Measurements from ENCODE around the gene CCDC192. TPM values are rescaled to one million over a fixed set of nuclear protein-coding genes. Genes with fewer than 3 reads are reported as not detected.
"Not testable (repeated sequence)": the region's sequence is repeated elsewhere in the genome, so short reads cannot be mapped to it uniquely, and the experiment has no call there.

The CCDC192 gene
- total RNA-seq, 1 donor: not detected

- no peak overlapping the region for H3K4me3 ChIP-seq (ENCODE audit: low read length)
- H3K4me1 ChIP-seq (ENCODE audit: insufficient read depth, low read length): peaks cover 10% of the 10 kb centered on the region
- H3K27me3 ChIP-seq (ENCODE audit: insufficient read depth, low read length): no peaks in the 10 kb centered on the region
- no peaks in the 10 kb centered on the region for H3K9me3 ChIP-seq (ENCODE audit: low read depth, low read length)
Measured at GRCh38 chr5:127725673-127726072, 22.5 kb downstream of the CCDC192 start.

- Histone ChIP-seq H3K9me3 (ENCODE audit: low read depth, low read length) (no peaks in the 10 kb centered on the region), H3K4me3 (ENCODE audit: low read length) (no peak overlapping the region), H3K4me1 (ENCODE audit: insufficient read depth, low read length) (no peaks in the 10 kb centered on the region), H3K27me3 (ENCODE audit: insufficient read depth, low read length) (no peaks in the 10 kb centered on the region)
Measured at GRCh38 chr5:127732963-127733362, 29.8 kb downstream of the CCDC192 start.

GRCh38 chr5:127739348-127739747 lies 36.2 kb downstream of the CCDC192 start:
- not testable (repeated sequence) for H3K27me3 ChIP-seq (ENCODE audit: insufficient read depth, low read length); H3K9me3 ChIP-seq (ENCODE audit: low read depth, low read length); H3K4me1 ChIP-seq (ENCODE audit: insufficient read depth, low read length); H3K4me3 ChIP-seq (ENCODE audit: low read length)

- Histone ChIP-seq H3K9me3 (ENCODE audit: low read depth, low read length) (no peaks in the 10 kb centered on the region), H3K27me3 (ENCODE audit: insufficient read depth, low read length) (no peaks in the 10 kb centered on the region), H3K4me1 (ENCODE audit: insufficient read depth, low read length) (no peaks in the 10 kb centered on the region), H3K4me3 (ENCODE audit: low read length) (no peak overlapping the region)
Measured at GRCh38 chr5:127739807-127740384, 36.7 kb downstream of the CCDC192 start.

- Histone ChIP-seq H3K4me3 (ENCODE audit: low read length) (no peak overlapping the region), H3K4me1 (ENCODE audit: insufficient read depth, low read length) (no peaks in the 10 kb centered on the region), H3K27me3 (ENCODE audit: insufficient read depth, low read length) (no peaks in the 10 kb centered on the region), H3K9me3 (ENCODE audit: low read depth, low read length) (no peaks in the 10 kb centered on the region)
Measured at GRCh38 chr5:127741412-127741811, 38.2 kb downstream of the CCDC192 start.

- no peak overlapping the region for H3K4me3 ChIP-seq (ENCODE audit: low read length)
- no peaks in the 10 kb centered on the region for H3K4me1 ChIP-seq (ENCODE audit: insufficient read depth, low read length)
- no peaks in the 10 kb centered on the region for H3K27me3 ChIP-seq (ENCODE audit: insufficient read depth, low read length)
- H3K9me3 ChIP-seq (ENCODE audit: low read depth, low read length): no peaks in the 10 kb centered on the region
Measured at GRCh38 chr5:127744241-127744640, 41.0 kb downstream of the CCDC192 start.

GRCh38 chr5:127746756-127747155 lies 43.6 kb downstream of the CCDC192 start:
- Histone ChIP-seq H3K9me3 (ENCODE audit: low read depth, low read length) (no peaks in the 10 kb centered on the region), H3K4me1 (ENCODE audit: insufficient read depth, low read length) (no peaks in the 10 kb centered on the region), H3K4me3 (ENCODE audit: low read length) (no peak overlapping the region), H3K27me3 (ENCODE audit: insufficient read depth, low read length) (no peaks in the 10 kb centered on the region)

GRCh38 chr5:127752503-127753265 lies 49.5 kb downstream of the CCDC192 start:
- not testable (repeated sequence) for H3K27me3 ChIP-seq (ENCODE audit: insufficient read depth, low read length); H3K9me3 ChIP-seq (ENCODE audit: low read depth, low read length); H3K4me1 ChIP-seq (ENCODE audit: insufficient read depth, low read length); H3K4me3 ChIP-seq (ENCODE audit: low read length)

GRCh38 chr5:127754259-127754658 lies 51.1 kb downstream of the CCDC192 start:
- H3K4me3 ChIP-seq (ENCODE audit: low read length): no peak overlapping the region
- H3K9me3 ChIP-seq (ENCODE audit: low read depth, low read length): no peaks in the 10 kb centered on the region
- H3K4me1 ChIP-seq (ENCODE audit: insufficient read depth, low read length): no peaks in the 10 kb centered on the region
- H3K27me3 ChIP-seq (ENCODE audit: insufficient read depth, low read length): no peaks in the 10 kb centered on the region

- no peaks in the 10 kb centered on the region for H3K9me3 ChIP-seq (ENCODE audit: low read depth, low read length)
- H3K27me3 ChIP-seq (ENCODE audit: insufficient read depth, low read length): no peaks in the 10 kb centered on the region
- H3K4me3 ChIP-seq (ENCODE audit: low read length): no peak overlapping the region
- H3K4me1 ChIP-seq (ENCODE audit: insufficient read depth, low read length): no peaks in the 10 kb centered on the region
Measured at GRCh38 chr5:127754706-127755105, 51.5 kb downstream of the CCDC192 start.

GRCh38 chr5:127757576-127757975 lies 54.4 kb downstream of the CCDC192 start:
- no peaks in the 10 kb centered on the region for H3K27me3 ChIP-seq (ENCODE audit: insufficient read depth, low read length)
- no peak overlapping the region for H3K4me3 ChIP-seq (ENCODE audit: low read length)
- H3K4me1 ChIP-seq (ENCODE audit: insufficient read depth, low read length): no peaks in the 10 kb centered on the region
- H3K9me3 ChIP-seq (ENCODE audit: low read depth, low read length): no peaks in the 10 kb centered on the region

- H3K27me3 ChIP-seq (ENCODE audit: insufficient read depth, low read length): no peaks in the 10 kb centered on the region
Measured at GRCh38 chr5:127758766-127759283, 55.6 kb downstream of the CCDC192 start.

GRCh38 chr5:127761869-127762268 lies 58.7 kb downstream of the CCDC192 start:
- Histone ChIP-seq H3K4me1 (ENCODE audit: insufficient read depth, low read length) (no peaks in the 10 kb centered on the region), H3K4me3 (ENCODE audit: low read length) (no peak overlapping the region), H3K27me3 (ENCODE audit: insufficient read depth, low read length) (no peaks in the 10 kb centered on the region), H3K9me3 (ENCODE audit: low read depth, low read length) (no peaks in the 10 kb centered on the region)

More at GRCh38 chr5:127758766-127759283, 55.6 kb downstream of the CCDC192 start:
- Histone ChIP-seq H3K9me3 (ENCODE audit: low read depth, low read length) (no peaks in the 10 kb centered on the region), H3K4me3 (ENCODE audit: low read length) (no peak overlapping the region), H3K4me1 (ENCODE audit: insufficient read depth, low read length) (no peaks in the 10 kb centered on the region)

- no peaks in the 10 kb centered on the region for H3K27me3 ChIP-seq (ENCODE audit: insufficient read depth, low read length)
- H3K9me3 ChIP-seq (ENCODE audit: low read depth, low read length): no peaks in the 10 kb centered on the region
- H3K4me3 ChIP-seq (ENCODE audit: low read length): no peak overlapping the region
- no peaks in the 10 kb centered on the region for H3K4me1 ChIP-seq (ENCODE audit: insufficient read depth, low read length)
Measured at GRCh38 chr5:127762412-127762811, 59.2 kb downstream of the CCDC192 start.

GRCh38 chr5:127766676-127767335 lies 63.6 kb downstream of the CCDC192 start:
- Histone ChIP-seq H3K9me3 (ENCODE audit: low read depth, low read length) (no peaks in the 10 kb centered on the region), H3K4me3 (ENCODE audit: low read length) (no peak overlapping the region), H3K4me1 (ENCODE audit: insufficient read depth, low read length) (no peaks in the 10 kb centered on the region), H3K27me3 (ENCODE audit: insufficient read depth, low read length) (no peaks in the 10 kb centered on the region)

Data from mononuclear cell (primary cell).